PC-9 (cell line): ENCODE measurements around the gene PLOD3. TPM values are rescaled to one million over a fixed set of nuclear protein-coding genes. Genes with fewer than 3 reads are reported as not detected.

Source experiments
- BruUV-seq: library from RNA; stranded (reverse); fragments of 400-500 nt; replicated peaks from 2 replicates; lab custom pipeline; 2021; lab: Mats Ljungman, UMichigan
- CTCF ChIA-PET: fragments of 300-600 bp; sonication (Branson Sonifier 250); formaldehyde crosslinking; loops from one replicate; lab custom pipeline; 2022; ENCODE audit warnings: antibody characterized with exemption; lab: Charles Lee
- POLR2A ChIA-PET: fragments of 300-600 bp; sonication (Branson Sonifier 250); formaldehyde crosslinking; loops from one replicate; lab custom pipeline; 2022; ENCODE audit warnings: antibody characterized with exemption; ENCODE audit not compliant: unreplicated experiment; lab: Charles Lee
- DNase-seq, 2 experiments: peaks; one replicate each; pipeline versions ENCODE4 v3.0.0 to v3.0.0-alpha.2; 2015 to 2022; ENCODE audit warnings: mixed read lengths in 1 of 2
- H2AFZ ChIP-seq: fragments of 200-600 bp; sonication (generic); 2 replicates; pipeline ENCODE4 v1.8.1; 2017; ENCODE audit warnings: antibody characterized with exemption
- H3F3A ChIP-seq: fragments of 200-600 bp; sonication (generic); 2 replicates; pipeline ENCODE4 v1.8.1; 2017; ENCODE audit warnings: antibody characterized with exemption, mild to moderate bottlenecking, low read depth; ENCODE audit not compliant: insufficient read depth
- H3K27ac ChIP-seq: fragments of 200-600 bp; sonication (generic); 2 replicates; pipeline ENCODE4 v1.6.1; 2016; ENCODE audit warnings: mixed run types
- H3K27me3 ChIP-seq: fragments of 200-600 bp; sonication (generic); 2 replicates; pipeline ENCODE4 v1.6.1; 2016; ENCODE audit warnings: low read depth, mixed run types; ENCODE audit not compliant: insufficient read depth
- H3K36me3 ChIP-seq: fragments of 200-600 bp; sonication (generic); 2 replicates; pipeline ENCODE4 v1.6.1; 2016; ENCODE audit warnings: low read depth, mixed run types
- H3K4me1 ChIP-seq: fragments of 200-600 bp; sonication (generic); replicated peaks from 2 replicates; pipeline ENCODE4 v1.6.1; 2016; ENCODE audit warnings: mixed run types; ENCODE audit not compliant: insufficient read depth
- H3K4me2 ChIP-seq: fragments of 200-600 bp; sonication (generic); 2 replicates; pipeline ENCODE4 v1.6.1; 2017; ENCODE audit warnings: mixed run types
- H3K4me3 ChIP-seq: fragments of 200-600 bp; sonication (generic); 2 replicates; pipeline ENCODE4 v1.6.1; 2016; ENCODE audit warnings: mixed run types
- H3K79me2 ChIP-seq: fragments of 200-600 bp; sonication (generic); 2 replicates; pipeline ENCODE4 v1.6.1; 2017; ENCODE audit warnings: low read depth, mixed run types
- H3K9me2 ChIP-seq: fragments of 200-600 bp; sonication (generic); 2 replicates; pipeline ENCODE4 v1.8.1; 2017; ENCODE audit warnings: mild to moderate bottlenecking; ENCODE audit not compliant: insufficient read depth
- H3K9me3 ChIP-seq: fragments of 200-600 bp; sonication (generic); 2 replicates; pipeline ENCODE4 v1.8.1; 2016; ENCODE audit warnings: low read depth; ENCODE audit not compliant: insufficient read depth
- H4K20me1 ChIP-seq: fragments of 200-600 bp; sonication (generic); 2 replicates; pipeline ENCODE4 v1.8.1; 2017; ENCODE audit not compliant: insufficient read depth
- EZH2 ChIP-seq: fragments of 200-600 bp; sonication (generic); IDR thresholded peaks from 2 replicates; pipeline ENCODE4 v1.8.0; 2017; ENCODE audit warnings: antibody characterized with exemption, low read depth
- intact Hi-C: fragments of 100-400 bp; cut with micrococcal nuclease; formaldehyde crosslinking; loops from one replicate; pipeline ENCODE4 v1.10.0; 2022; ENCODE audit not compliant: unreplicated experiment
- total RNA-seq: library from RNA; stranded (reverse); gene quantifications from 2 replicates; pipeline ENCODE4 v1.2.3, GENCODE V29; 2021
- TF ChIP-seq, protein P1 (sequence below): fragments of 200-600 bp; sonication (generic); conservative IDR thresholded peaks from 2 replicates; pipeline ENCODE4 v1.6.1; 2017; ENCODE audit warnings: mixed run types, antibody characterized with exemption, mild to moderate bottlenecking, moderate library complexity

Gene PLOD3
- total RNA-seq, 1 experiment from 2014 or later = 93.2 TPM

DNA sequence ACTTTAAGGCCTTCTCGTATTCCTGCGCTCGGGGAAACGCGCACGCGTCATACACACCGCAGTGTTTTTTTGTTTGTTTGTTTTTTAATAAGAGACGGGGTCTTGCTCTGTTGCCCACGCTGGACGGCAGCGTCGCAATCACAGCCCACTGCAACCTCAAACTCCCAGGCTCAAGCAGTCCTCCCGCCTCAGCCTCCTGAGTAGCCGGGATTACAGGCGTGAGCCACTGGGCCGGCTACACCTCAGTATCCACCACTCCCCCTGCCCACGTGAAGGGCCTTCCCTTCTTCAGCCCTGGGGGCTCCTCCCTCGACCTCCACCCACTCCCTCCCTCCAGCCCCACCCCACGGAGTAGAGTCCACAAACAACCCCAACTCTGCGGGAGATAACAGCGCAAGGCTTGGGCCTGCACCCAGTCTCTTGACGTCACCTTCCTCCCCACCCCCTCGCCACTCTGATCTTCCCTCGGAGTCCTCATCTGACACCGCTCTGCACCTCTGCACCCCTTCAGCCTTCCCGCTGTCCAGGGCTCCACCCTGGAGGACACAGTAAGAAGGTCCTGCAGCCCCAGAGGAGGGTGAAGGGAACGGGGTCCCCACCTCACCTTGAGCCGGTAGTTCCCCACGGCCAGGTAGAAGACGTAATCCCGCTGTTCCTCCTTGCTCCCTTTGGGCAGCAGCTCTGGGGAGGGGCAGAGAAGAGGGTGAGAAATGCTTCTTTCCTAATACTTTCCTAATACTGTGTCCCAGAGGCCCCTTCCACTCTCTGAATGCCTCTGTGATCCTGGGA is 23.0 kb upstream of the PLOD3 start:
- Histone ChIP-seq H3K79me2 (peaks cover 29% of the 10 kb centered on the region), H4K20me1 (peaks cover 16% of the 10 kb centered on the region; the same call in 1 of the 2 replicates), H3K9me2 (no peaks in the 10 kb centered on the region), H3K36me3 (0 out of 2 replicates have a peak, but pooled peaks cover 9% of the 10 kb centered on the region), H2AFZ (no peak overlapping the region), H3K4me2 (no peak overlapping the region), H3F3A (peaks cover 11% of the 10 kb centered on the region; the same call in 1 of the 2 replicates), H3K27ac (no peak overlapping the region), H3K9me3 (no peaks in the 10 kb centered on the region), H3K4me1 (peaks cover 12% of the 10 kb centered on the region), H3K4me3 (no peak overlapping the region), H3K27me3 (no peaks in the 10 kb centered on the region)
- ChIA-PET CTCF (no interaction called here), POLR2A (no interaction called here)
- intact Hi-C loops = no loop called here
- BruUV-seq = no TSS peak
- no peak for DNase-seq
- TF ChIP-seq, protein P1, sequence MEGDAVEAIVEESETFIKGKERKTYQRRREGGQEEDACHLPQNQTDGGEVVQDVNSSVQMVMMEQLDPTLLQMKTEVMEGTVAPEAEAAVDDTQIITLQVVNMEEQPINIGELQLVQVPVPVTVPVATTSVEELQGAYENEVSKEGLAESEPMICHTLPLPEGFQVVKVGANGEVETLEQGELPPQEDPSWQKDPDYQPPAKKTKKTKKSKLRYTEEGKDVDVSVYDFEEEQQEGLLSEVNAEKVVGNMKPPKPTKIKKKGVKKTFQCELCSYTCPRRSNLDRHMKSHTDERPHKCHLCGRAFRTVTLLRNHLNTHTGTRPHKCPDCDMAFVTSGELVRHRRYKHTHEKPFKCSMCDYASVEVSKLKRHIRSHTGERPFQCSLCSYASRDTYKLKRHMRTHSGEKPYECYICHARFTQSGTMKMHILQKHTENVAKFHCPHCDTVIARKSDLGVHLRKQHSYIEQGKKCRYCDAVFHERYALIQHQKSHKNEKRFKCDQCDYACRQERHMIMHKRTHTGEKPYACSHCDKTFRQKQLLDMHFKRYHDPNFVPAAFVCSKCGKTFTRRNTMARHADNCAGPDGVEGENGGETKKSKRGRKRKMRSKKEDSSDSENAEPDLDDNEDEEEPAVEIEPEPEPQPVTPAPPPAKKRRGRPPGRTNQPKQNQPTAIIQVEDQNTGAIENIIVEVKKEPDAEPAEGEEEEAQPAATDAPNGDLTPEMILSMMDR = no peak
- no peak for TF ChIP-seq EZH2

DNA sequence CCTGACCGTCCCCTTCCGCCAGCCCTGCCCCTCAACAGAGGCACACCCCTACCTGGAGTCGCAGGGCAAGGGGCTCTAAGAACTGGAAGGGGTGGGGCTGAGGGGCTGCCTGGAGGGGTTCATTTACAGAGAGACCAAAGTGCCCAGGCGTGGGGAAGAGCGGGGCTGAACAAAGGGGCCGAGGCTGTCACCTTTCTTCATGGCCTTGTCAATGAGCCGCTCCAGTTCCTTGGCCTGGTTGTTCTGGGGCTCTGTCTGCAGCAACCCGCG is 22.5 kb upstream of the PLOD3 start:
- Histone ChIP-seq H3K27ac (no peak overlapping the region), H3K36me3 (0 out of 2 replicates have a peak, but pooled peaks cover 9% of the 10 kb centered on the region), H3K4me1 (peaks cover 8% of the 10 kb centered on the region; the same call in 1 of the 2 replicates), H3K79me2 (peaks cover 26% of the 10 kb centered on the region), H4K20me1 (peaks cover 16% of the 10 kb centered on the region; the same call in 1 of the 2 replicates), H3K9me3 (no peaks in the 10 kb centered on the region), H3K27me3 (no peaks in the 10 kb centered on the region), H3K4me3 (no peak overlapping the region), H3F3A (peaks cover 7% of the 10 kb centered on the region; the same call in 1 of the 2 replicates), H3K9me2 (no peaks in the 10 kb centered on the region), H2AFZ (no peak overlapping the region), H3K4me2 (no peak overlapping the region)
- POLR2A ChIA-PET = no interaction called here
- intact Hi-C loops = no loop called here
- TF ChIP-seq, protein P1 = no peak
- TF ChIP-seq EZH2 = no peak
- no TSS peak for BruUV-seq
- no peak for DNase-seq
- CTCF ChIA-PET = no interaction called here

DNA sequence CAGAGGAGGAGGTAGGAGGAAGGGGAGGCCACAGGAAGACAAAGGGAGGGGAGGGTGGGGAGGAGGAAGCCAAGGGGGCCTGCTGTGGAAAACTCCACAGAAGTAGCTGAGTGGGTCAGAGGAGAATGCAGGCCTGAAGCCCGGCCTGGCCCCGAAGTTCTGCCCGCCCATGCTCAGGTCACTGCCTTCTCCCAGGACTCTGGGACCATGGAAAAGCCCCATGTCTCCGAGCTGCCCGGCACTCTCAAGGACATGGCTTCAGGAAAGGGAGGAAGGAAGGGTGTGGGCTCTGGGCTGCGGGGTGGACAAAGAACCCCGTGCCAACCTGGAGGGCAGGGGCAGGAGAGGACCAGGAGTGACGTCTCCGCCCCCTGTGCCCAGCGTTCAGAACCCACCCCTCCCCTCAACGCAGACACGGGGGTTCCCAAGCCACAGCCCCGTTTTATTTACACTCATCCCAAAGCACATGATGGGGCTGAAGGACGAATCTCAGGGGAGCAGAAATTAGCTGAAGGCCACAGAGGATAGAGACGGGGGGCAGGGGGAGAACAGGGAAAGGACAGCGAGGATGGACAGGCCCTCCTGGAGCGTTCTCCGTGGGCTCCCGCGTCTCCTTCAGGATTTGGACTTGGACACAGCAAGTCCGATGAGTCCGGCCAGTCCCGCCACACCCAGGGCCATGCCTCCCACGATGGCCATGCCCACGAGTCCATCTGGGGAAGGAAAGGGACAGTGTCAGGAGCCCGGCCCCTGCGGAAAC is 22.0 kb upstream of the PLOD3 start:
- Histone ChIP-seq H2AFZ (no peak overlapping the region), H3F3A (peaks cover 4% of the 10 kb centered on the region; the same call in 1 of the 2 replicates), H3K27me3 (no peaks in the 10 kb centered on the region), H3K4me2 (no peak overlapping the region), H3K79me2 (peaks cover 24% of the 10 kb centered on the region), H4K20me1 (peaks cover 16% of the 10 kb centered on the region; the same call in 1 of the 2 replicates), H3K27ac (no peak overlapping the region), H3K4me1 (peaks cover 8% of the 10 kb centered on the region; the same call in 1 of the 2 replicates), H3K4me3 (no peak overlapping the region), H3K9me3 (no peaks in the 10 kb centered on the region), H3K9me2 (no peaks in the 10 kb centered on the region), H3K36me3 (0 out of 2 replicates have a peak, but pooled peaks cover 9% of the 10 kb centered on the region)
- ChIA-PET POLR2A (no interaction called here), CTCF (interaction anchor here (0.5 kb wide), 1 partner anchor 11 kb away, joined by 3 read pairs; no protein-coding TSS in a partner anchor)
- no TSS peak for BruUV-seq
- intact Hi-C loops = no loop called here
- TF ChIP-seq EZH2 = no peak
- no peak for DNase-seq
